CD4-positive, alpha-beta T cell treated with Interleukin-17A for 4 hours (primary cell): Measurements from ENCODE around the gene EXOC4.
A peak's percentile ranks its signal among the peaks of the same experiment; 100 is the strongest.
"Not testable (repeated sequence)": the region's sequence is repeated elsewhere in the genome, so short reads cannot be mapped to it uniquely, and the experiment has no call there.

Experiments used
- DNase-seq: peaks from one replicate; pipeline ENCODE4 v3.0.0-alpha.2; 2020; ENCODE audit warnings: mixed read lengths

EXOC4 gene

DNA sequence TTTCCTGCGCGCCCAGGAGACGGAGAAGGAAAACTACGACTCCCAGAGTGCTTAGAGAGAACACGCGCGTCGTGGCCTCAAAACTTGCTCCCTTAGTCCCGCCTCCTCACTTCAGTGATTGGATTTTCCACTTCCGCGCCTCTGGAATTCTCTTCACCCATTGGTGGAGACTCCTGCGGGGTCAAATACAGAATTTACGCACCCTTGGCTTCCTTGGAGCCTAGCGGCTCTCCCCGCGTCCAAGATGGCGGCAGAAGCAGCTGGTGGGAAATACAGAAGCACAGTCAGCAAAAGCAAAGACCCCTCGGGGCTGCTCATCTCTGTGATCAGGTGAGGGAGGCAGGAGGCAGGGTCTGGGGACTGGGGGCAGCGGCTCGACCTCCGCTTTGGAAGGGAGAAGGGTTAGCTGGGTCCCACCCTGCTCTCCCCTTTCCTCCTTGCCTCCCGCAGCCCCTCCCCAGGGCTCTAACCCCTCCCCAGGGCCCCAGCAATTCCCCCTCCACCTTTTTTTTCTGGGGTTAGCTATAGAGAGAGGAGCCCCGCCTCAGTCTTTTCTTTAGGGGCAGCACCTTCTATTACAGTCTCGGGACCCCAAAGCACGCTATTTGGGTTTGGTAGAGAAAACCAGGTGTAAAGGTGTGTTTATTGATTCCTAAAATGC, at the start of gene EXOC4:
EXOC4 (plus strand) TSS at position 221 of the 661 bp plus-strand sequence.
- peak; percentile 90 for DNase-seq

DNA sequence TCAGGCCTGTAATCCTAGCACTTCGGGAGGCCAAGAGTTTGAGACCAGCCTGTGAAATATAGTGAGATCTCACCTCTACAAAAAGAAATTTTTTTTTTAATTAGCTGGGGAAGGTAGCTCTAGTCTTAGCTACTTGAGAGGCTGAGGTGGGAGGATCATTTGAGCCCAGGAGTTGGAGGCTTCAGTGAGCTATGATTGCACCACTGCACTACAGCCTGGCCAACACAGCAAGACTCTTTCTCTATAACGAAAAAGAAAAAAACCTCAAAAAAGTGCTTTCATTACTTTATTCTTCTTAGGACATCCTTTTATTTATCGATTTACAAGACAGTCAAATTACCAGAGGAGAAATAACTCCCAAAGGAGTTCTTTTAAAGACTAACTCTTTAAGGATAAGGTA, 49.4 kb upstream of the EXOC4 start:
- DNase-seq, result no peak

DNA sequence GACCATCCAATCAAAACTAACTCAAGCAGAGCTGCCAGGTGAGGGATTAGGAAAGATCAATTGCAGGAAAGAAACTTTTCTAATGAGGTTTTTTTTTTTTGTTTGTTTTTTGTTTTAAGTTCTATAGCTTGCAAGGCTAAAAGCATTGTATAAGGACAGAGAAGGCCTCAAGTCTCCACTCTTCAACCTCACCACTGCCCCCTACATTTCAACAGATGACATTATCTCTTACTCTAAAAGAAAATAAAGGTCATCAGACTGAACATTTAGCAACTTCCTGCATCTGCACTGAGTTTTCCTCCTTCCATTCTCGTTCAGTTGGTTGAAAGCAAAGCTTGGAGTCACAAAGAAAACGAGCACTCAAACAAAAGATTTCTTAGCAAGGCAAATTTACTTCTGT, 45.2 kb upstream of the EXOC4 start:
- DNase-seq, result no peak

DNA sequence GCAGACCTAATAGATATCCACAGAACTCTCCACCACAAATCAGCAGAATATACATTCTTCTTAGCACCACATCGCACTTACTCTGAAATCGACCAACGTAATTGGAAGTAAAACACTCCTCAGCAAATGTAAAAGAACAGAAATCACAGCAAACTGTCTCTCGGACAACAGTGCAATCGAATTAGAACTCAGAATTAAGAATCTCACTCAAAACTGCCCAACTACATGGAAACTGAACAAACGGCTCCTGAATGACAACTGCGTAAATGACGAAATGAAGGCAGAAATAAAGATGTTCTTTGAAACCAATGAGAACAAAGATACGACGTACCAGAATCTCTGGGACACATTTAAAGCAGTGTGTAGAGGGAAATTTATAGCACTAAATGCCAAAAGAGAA, 42.1 kb upstream of the EXOC4 start:
- DNase-seq, result not testable (repeated sequence)

DNA sequence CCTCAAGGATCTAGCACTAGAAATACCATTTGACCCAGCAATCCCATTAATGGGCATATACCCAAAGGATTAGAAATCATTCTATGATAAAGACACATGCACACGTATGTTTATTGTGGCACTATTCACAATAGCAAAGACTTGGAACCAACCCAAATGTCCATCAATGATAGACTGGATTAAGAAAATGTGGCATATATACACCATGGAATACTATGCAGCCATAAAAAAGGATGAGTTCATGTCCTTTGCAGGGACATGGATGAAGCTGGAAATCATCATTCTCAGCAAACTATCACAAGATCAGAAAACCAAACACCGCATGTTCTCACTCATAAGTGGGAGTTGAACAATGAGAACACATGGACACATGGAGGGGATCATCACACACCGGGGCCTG, 39.1 kb upstream of the EXOC4 start:
- DNase-seq, result not testable (repeated sequence)

DNA sequence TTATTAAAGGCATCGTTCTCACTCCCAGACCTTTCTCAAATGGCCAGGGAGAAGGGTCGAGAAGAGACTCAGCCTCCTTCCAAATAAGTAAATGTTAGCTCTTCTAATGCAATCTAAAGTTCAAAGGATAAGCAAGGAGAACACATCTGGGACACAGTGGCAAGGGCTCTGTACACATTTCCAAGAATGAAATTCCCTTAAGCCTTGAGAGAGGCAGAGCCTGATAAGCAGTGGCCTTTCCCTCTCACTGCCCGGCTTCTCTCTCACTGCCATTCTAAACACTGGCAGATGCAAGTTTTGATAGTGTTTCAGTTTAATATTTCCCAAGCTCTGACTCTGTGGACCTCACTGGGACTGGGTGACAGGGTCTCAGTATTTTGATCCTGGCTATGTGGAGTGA, 35.1 kb upstream of the EXOC4 start:
- DNase-seq, result no peak

DNA sequence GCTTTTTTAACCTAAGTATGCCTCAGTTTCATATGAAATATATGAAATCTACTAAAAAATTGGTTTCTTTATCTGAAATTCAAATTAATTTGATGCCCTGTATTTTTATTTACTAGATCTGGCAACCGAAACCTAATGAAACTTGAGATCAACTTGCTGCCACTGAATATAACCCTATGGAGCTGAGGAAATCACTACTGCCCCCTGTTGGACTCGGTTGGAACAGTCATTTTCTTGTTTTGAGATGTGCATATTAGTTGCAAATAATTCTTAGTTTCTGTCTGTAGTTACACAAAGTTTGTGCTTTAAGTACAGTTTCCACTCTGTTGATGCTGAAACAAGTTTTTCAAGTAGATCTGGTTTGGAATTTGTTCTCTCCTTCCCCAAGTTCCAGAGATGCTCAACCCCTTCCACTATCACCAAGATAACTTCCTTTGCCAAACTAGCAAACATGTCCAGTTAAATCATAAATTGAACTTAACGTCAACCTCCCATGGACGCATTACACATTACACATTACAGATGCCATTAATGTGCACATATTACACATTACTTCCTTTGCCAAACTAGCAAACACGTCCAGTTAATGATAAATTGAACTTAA, 22.2 kb upstream of the EXOC4 start:
- DNase-seq, result peak; percentile 54

DNA sequence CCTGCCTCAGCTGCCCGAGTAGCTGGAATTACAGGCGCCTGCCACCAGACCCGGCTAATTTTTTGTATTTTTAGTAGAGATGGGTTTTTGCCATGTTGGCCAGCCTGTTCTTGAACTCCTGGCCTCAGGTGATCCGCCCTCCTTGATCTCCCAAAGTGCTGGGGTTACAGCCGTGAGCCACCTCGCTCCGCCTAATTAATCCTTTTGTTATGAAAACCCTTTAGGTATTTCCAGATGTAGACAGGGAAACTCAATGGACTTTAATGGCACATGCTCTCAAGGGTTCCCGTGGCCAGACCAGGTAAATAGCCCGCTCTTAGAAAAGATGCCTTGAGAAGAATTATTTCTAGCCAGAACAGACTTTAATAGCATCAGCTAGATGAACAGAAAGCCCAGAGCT, 19.7 kb upstream of the EXOC4 start:
- no peak for DNase-seq

DNA sequence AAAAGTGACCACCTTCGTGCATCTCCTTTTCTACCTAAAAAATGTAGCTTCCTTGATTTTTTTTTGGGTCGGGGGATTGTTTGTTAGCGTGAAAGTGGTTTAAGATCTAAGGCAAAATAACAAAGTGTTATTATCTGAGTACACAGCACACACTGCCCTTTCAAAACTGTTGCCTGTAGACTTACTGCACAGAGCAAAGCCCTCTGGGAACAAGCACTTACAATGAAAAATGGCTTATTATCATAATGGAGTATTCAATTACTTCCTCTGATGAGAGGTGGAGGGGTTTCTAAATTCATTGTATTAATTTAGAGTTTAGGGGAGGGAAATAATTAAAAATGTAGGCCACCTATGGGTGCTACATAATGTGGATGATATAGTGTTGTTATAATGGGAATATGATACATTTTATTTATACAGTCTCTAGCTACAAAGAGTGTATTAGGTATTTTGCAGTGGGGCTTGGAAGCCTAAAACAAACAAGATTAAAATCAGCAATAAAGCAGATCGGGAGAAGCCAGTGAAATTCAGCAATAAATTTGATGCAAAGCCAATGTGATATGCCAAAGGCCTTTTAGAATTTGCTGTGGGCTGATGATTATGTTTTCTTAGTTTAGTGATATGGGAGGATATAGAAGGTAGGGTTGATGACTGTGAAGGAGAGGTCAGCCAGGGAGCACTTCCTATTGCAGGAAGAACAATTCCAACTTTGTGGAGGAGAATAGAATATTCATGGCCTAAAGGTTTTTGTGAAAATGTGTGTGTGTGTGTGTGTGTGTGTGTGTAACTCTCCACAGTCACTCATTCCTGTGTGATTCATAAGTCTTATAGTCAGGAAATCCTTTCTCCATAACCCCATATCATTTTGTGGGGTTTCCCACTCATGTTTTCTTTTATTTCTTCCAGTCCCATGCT, 17.7 kb upstream of the EXOC4 start:
- DNase-seq, result no peak

DNA sequence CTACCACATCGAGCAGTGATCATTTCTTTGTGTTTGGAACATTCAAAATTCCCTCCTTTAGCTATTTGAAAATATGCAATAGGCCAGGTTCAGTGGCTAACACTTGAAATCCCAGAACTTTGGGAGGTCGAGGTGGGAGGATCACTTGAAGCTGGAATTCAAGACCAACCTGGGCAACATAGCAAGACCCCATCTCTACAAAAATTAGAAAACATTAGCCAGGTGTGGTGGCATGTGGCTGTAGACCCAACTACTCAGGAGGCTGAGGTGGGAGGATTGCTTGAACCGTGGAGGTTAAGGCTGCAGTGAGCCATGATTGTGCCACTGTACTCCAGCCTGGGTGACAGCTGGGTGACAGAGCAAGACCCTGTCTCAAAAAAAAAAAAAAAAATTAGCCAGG, 15.3 kb upstream of the EXOC4 start:
- DNase-seq, result no peak

DNA sequence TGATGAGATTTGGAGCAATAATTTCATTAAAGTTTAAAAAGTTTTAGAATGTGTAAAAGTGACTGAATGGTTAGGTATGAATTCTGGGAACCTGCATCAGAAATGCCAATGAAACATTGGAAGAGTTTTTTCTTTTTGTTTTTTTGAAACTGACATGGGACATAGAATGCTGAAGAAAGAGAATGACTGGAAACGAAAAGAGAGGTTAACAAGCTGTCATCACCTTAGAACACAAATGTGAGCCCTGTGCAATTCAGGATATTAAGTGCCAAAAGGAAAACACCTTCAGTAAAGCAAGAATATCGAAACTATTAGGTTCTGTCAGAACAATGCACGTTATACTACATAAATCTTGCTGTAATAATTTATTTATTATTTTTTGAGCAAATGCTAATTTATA, 12.6 kb upstream of the EXOC4 start:
- no peak for DNase-seq

DNA sequence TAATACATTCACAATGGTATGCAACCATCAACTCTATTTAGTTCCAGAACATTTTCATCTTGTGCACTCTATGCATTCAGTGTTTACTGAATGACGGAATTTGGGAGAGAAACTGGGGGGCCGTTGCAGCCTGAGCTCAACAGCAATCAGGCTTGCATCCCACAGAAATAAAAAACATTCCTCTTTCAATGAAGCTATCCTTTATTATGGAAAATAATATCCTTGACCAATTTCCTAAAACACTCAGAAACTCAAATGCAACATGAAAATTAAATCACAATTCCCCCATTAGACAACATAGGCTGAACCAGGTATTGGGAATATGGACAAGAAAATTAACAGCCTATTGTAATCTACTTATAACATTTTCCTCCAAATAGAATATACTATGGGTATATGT, 6.3 kb upstream of the EXOC4 start:
- no peak for DNase-seq

DNA sequence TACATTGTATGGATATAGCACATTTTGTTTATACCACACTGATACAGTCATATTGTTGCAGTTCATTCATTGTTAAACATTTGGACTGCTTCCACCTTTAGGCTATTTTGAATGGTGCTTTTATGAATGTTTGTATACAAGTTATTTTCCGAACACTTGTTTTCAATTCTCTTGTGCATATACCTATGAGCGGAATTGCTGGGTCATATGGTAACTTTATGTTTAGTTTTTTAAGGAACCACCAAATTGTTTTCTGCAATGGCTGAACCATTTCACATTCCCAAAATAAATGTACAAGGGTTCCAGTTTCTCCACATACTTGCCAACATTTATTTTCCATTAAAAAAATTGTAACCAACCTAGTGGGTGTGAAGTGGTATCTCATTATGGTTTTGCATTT, 4.0 kb upstream of the EXOC4 start:
- DNase-seq, result no peak

DNA sequence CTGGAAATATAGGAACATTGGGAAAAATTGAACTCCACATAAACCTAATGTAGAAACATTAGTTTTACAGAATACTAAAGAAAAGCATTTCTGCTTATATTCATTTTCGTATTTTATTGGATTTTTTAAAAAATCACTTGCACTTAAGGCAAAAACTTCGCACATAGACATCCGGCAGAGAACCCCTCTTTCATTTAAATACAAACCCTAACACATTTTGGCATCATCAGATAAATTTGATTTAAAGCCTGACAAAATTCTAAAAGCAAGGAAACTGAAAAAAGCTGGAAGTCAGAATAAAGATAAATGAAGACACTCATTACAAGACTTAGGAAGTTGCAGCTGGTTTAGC, 396 bp upstream of the EXOC4 start:
- no peak for DNase-seq

DNA sequence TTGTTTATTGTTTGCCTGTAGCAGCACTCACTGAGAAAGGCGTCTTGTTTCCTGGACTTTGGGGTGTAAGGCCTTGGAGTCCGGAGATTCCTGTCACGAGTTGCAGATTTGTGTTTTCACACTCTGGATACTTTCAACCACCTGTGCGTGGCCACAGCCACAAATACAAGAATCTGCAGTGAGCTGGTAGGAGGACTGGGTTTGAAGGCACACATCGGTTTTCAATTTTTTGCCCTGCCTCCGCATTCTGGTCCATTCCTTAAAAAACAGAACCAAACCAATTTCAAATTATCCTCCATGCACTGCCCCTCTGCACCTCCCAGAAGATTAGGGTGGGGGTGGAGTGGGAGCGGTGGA, 619 bp downstream of the EXOC4 start:
- no peak for DNase-seq

DNA sequence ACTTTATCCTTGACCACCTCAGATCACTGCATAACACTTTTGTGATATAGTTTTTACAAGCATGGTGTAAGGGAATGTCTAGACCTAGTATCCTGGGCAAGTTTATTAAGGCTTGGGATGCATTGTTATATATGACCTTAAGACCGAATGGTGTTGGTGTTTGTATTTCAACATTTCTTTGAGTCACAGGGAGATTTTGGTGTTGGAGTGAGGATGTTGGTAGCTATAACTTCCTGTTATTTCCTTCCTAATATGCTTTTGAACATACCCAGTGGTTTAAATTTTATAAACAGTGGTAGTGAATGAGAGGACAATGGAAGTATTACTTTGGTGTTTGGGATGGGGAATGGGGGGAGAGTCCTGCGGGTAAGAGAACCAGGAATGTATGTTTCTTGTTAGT, 2.6 kb downstream of the EXOC4 start:
- no peak for DNase-seq

DNA sequence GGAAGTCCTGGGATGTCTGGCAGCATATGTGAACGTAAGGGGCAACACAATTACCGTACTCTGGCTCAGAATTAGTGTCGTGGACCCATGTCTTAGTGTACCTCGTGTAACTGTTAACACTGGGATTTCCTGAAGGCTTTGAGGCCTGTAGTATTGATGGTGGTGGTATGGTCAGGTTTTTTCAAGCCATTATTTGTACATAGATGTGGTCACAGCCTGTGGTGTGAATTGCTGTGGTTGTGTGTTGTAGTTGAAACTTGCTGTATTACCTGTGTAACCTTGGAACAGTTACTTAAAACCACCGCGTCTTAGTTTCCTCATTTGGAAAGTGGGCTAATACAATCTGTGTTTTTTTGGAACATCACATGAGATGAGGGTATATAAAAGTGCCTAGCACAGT, 5.3 kb downstream of the EXOC4 start:
- DNase-seq, result no peak

DNA sequence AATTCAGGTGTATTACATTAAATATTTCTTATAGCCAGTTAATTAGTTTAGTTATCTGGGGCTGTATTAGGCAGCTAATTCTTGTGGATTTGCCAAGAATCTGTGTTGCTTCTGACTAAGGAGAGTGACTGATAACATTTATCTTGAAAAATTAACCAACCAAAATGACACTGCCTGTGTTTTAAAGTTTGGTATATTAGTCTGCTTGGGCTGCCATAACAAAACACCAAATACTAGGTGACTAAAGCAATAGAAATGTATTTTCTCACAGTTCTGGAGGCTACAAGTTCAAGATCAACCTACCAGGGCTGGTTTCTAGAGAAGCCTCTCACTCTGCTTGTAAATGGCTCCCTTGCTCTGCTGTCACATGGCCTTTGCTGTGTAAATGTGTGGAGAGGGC, 12.9 kb downstream of the EXOC4 start:
- DNase-seq, result no peak

DNA sequence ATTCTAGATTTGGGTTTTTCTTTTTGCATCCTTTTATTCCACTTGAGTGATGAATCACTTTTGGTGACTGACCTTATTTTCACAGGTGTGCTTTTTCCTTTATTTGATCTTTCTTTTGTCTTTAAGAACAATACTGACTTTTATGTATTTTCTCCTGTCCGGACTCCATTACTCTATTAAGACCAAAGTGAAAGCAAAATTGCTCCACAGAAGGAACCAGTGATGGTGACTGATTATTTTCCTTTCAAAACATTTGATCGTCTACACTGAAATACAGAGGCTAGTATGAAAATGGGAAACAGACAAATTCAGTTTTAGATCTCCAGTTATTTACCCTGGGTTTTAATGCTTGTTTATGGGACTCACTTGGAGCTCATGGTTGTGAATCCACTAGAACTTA, 15.5 kb downstream of the EXOC4 start:
- DNase-seq, result no peak

DNA sequence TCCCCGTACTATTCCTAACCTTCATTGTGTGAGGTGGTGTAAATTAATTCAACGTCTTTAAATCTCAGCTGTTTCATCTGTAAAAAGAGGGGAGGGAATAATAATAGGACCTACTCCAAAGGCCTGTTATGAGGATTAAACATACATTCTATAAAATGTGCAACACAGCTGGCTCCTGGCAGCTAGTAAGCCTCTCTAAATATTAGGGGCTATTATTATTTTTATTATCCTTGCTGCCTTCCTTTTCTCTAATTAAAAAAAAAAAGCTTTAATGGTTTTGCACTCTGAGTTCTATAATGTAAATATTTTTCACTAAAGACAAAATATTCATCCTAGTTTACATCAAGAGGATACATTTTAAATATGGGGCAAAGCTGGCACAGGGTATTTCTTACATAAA, 19.5 kb downstream of the EXOC4 start:
- no peak for DNase-seq

DNA sequence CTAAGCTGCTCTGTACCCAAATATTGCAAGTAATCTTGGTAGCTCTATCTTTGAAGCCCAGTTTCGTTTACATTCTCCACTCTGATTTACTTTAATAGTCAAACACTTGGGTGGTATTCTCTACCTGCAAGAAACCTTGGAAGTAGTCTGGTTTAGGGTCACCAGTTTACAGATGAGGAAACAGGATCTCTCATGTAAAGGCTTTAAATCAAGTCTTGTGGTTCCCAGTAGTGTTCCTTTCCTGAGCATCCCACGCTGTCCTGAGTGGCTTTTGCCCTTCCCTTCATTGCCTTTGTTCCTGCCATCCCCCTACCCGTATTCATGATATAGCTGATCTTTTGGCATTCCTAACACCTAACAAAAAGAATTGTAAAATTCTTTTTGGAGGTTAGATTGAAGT, 20.3 kb downstream of the EXOC4 start:
- no peak for DNase-seq

DNA sequence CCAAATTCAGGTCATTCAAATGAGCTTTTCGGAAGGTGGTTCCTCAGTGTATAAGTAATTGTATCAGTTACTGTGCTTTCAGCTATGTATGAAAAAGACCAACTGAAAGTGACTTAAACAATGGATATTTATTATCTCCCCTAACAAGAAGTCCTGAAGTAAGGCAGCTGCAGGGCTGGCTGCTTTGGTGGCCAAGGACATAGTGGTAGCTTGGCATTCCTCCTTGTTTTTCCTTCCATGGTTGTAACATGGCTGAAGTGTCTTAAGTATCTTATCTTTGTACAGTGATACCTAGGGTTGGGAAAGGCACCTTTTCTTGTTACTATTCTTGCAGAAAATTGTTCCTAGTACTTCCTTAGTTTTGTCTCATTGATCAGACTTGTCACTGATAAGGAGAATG, 21.4 kb downstream of the EXOC4 start:
- DNase-seq, result no peak

DNA sequence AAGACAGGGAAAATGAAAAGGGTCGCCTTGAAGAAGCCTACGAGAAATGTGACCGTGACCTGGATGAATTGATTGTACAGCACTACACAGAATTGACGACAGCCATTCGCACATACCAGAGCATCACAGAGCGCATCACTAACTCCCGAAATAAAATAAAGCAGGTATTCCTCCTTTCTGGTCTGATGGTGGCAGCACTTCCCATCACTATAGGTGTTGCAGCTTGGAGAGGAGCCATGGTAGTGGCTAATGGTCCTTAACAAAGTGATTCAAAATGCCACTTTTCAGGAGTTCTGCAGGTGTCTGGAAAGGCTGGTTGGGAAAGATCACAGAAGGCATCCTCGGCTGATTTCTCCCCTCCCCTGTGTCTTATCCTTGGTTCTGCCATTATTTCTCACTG, 22.1 kb downstream of the EXOC4 start:
- no peak for DNase-seq

DNA sequence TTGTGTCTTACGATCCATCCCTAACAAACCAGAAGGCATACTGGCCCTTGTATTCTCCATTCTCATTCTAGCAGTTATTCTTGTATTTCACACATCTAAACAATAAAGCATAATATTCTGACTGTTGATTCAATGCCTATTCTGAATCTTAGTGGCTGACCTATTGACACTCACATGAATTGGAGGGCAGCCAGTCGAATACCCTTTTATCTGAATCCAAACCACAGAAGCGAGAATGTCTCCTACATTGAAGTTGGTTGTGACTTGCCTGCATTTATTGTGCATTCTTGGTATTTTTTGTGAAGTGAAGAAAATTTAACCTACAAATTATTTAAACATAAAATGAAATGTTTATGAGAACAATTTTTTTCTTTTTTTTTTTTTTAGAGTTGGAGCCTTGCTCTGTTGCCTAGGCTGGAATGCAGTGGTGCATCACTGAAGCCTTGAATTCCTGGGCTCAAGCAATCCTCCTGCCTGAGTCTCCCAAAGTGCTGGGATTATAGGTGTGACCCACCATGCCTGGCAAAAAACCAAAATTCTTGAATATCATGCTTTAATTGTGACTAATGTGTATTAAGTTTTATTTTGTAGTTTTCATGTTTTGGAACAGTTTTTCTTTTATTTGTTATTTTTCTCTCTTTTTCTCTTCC, 22.7 kb downstream of the EXOC4 start:
- no peak for DNase-seq
